Gastrocnemius medialis (tissue), 4 donors: ENCODE results near the gene CCR4.
"Not testable (repeated sequence)": the region's sequence is repeated elsewhere in the genome, so short reads cannot be mapped to it uniquely, and the experiment has no call there.

ENCODE experiments used
- CTCF ChIP-seq, 5 experiments: fragments of 450-650 bp in 3 of 5; fragments of 200-600 bp in 2 of 5; sonication (generic) in 2 of 5; IDR thresholded peaks in 4 of 5; conservative IDR thresholded peaks in 1 of 5; 1 replicate in 4 of 5; 2 replicates in 1 of 5; pipeline ENCODE4 v1.5.1; 2016 to 2019; ENCODE audit warnings: antibody characterized with exemption in 5 of 5, mild to moderate bottlenecking in 3 of 5, moderate library complexity in 3 of 5
- POLR2A ChIP-seq, 2 donors: fragments of 450-650 bp; IDR thresholded peaks; one replicate each; pipeline ENCODE4 v1.6.1; 2017; ENCODE audit warnings: antibody characterized with exemption in 2 of 2, mild to moderate bottlenecking in 2 of 2, moderate library complexity in 2 of 2

GRCh38 chr3:32966627-32967026, 15.2 kb downstream of the CCR4 start:
- not testable (repeated sequence) for TF ChIP-seq CTCF (IDR thresholded peaks at IDR 0.05 in 4 of 5, conservative IDR thresholded peaks at IDR 0.05 in 1 of 5); POLR2A (IDR thresholded peaks at IDR 0.05)
